WI38 (cell line): ENCODE data around the gene IGSF6.
"Not testable (repeated sequence)": the region's sequence is repeated elsewhere in the genome, so short reads cannot be mapped to it uniquely, and the experiment has no call there.

Source experiments
- H3K4me3 ChIP-seq: 2 replicates; pipeline ENCODE4 v1.5.1; 2011; ENCODE audit warnings: low read depth, mild to moderate bottlenecking, control low read depth, low read length
- TF ChIP-seq, protein P1 (sequence below): IDR thresholded peaks from 2 replicates; pipeline ENCODE4 v1.5.1; 2012; ENCODE audit warnings: low read depth, mild to moderate bottlenecking, control low read depth, low read length

IGSF6 gene

DNA sequence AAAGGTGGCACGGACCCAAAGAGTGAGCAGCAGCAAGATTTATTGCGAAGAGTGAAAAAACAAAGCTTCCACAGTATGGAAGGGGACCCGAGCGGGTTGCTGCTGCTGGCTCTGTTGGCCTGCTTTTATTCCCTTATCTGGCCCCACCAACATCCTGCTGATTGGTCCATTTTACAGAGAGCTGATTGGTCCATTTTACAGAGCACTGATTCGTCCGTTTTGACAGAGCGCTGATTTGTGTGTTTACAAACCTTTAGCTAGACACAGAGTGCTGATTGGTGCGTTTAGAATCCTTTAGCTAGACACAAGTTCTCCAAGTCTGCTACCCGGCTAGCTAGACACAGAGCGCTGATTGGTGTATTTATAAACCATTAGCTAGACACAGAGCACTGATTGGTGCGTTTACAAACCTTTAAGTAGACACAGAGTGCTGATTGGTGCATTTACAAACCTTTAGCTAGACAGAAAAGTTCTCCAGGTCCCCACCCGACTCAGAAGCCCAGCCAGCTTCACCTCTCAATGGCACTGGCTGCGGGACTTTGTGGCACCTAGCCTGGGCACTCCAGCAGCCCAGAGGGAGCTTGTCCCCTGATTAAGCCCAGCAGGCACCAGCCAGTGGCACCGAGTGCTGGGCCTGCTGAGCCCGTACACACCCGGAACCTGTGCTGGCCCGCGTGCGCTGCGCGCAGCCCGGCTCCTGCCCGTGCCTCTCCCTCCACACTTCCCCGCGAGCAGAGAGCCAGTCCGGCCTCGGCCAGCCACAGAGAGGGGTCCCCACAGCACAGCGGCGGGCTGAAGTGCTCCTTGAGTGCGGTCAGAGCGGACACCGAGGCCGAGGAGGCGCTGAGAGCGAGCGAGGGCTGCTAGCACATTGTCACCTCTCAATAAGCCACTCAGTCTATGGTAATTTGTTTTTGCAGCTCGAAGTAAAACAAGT, 15.1 kb downstream of the IGSF6 start:
- TF ChIP-seq, protein P1, sequence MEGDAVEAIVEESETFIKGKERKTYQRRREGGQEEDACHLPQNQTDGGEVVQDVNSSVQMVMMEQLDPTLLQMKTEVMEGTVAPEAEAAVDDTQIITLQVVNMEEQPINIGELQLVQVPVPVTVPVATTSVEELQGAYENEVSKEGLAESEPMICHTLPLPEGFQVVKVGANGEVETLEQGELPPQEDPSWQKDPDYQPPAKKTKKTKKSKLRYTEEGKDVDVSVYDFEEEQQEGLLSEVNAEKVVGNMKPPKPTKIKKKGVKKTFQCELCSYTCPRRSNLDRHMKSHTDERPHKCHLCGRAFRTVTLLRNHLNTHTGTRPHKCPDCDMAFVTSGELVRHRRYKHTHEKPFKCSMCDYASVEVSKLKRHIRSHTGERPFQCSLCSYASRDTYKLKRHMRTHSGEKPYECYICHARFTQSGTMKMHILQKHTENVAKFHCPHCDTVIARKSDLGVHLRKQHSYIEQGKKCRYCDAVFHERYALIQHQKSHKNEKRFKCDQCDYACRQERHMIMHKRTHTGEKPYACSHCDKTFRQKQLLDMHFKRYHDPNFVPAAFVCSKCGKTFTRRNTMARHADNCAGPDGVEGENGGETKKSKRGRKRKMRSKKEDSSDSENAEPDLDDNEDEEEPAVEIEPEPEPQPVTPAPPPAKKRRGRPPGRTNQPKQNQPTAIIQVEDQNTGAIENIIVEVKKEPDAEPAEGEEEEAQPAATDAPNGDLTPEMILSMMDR: no peak
- H3K4me3 ChIP-seq: no peak overlapping the region

DNA sequence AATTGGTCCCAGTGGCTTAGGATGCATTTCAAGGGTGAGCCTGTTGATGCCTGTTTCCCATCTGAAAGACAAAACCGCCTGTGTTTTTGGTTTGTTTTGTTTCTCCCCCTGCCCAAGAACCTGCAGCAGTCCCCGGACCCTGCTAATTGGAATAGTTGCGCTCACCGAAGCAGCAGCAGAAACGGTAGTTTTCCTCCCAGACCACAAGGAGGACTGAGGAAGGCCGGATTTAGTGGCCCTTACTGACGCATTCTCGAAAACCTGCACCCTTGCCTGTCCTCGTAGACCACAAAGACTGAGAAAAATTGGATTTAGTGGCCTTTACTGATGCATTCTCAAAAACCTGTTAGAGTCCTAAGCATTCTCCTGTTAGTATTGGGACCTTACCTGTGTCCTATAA, 16.7 kb downstream of the IGSF6 start:
- H3K4me3 ChIP-seq: not testable (repeated sequence)

DNA sequence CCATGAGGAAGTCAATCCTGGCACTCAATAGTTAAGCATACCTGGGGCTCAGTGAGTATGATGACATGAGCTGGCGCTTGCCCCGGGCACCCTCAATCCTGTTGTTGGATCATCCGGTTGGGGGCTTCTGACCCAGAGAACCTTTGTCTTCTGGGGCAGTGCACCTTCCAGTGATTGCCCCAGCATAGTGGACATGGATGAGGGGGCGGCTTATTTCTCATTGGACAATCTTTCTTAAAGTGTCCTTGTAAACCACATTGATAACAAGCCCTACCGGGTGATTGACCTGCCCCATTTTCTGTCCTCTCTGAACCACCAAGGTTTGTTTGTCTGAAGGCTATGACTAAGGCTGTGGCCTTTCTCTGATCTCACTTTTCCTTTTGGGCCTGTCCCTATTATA, 18.2 kb downstream of the IGSF6 start:
- TF ChIP-seq, protein P1: no peak
- no peak overlapping the region for H3K4me3 ChIP-seq

DNA sequence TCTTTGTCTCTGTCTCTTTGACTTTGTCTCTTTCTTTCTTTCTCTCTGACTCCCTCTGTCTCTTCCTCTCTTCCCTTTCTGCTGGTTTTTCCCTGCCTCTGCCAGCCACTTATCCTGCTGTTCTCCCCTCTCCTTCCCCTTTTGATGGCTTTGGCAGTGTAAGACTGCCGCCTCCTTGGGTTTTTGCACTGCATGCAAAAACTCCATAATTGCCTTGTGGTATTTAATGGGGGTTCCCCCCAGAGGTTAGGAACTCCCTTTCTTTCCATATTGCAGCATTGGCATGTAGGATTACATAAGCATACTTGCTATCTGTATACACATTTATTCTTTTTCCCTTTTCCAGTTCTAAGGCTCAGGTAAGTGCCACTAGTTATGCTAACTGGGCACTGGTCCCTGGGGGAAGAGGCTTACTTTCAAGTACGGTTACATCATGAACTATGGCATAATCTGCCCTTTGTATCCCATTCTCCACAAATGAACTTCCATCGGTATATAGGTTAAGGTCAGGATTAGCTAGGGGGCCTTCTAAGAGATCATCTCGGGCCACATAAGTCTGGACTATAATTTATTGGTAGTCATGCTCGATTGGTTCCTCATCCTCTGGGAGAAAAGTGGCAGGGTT, 20.3 kb downstream of the IGSF6 start:
- not testable (repeated sequence) for H3K4me3 ChIP-seq

DNA sequence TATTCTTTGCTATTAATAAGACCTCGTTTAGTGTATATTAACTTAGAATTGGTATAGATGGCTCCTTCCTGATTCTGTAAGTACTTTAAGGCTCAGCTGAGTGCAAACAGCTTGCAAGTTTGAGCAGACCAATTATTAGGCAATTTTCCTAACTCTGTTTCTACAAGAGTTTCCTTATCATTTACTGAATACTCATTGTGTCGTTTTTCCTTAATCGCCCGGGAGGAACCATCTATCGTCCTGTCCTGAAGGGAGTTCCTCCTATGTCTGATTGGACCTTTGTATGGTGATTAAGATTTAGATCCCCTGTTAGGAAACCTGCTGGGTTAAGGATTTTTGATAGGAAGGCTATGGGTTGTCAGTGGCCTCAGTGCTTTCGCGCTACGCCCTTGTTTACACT, 21.0 kb downstream of the IGSF6 start:
- H3K4me3 ChIP-seq: not testable (repeated sequence)

DNA sequence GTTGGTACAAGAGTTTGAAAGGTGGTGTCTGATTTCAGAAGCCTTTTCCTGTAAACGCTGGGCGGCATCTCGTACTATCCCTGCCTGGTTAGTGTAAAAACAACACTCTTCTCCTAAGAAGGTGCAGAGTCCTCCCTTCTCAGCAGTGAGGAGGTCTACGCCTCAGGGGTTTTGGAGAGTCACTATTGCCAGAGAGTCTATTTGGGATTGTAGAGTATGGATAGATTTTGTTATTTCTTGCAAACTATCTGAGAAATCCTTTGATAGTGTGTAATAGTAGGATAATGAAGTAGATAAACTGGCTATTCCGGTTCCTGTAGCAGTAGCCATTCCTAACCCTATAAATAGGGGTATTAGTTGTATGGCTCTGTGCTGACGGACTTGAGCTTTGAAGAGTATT, 21.5 kb downstream of the IGSF6 start:
- H3K4me3 ChIP-seq: not testable (repeated sequence)

DNA sequence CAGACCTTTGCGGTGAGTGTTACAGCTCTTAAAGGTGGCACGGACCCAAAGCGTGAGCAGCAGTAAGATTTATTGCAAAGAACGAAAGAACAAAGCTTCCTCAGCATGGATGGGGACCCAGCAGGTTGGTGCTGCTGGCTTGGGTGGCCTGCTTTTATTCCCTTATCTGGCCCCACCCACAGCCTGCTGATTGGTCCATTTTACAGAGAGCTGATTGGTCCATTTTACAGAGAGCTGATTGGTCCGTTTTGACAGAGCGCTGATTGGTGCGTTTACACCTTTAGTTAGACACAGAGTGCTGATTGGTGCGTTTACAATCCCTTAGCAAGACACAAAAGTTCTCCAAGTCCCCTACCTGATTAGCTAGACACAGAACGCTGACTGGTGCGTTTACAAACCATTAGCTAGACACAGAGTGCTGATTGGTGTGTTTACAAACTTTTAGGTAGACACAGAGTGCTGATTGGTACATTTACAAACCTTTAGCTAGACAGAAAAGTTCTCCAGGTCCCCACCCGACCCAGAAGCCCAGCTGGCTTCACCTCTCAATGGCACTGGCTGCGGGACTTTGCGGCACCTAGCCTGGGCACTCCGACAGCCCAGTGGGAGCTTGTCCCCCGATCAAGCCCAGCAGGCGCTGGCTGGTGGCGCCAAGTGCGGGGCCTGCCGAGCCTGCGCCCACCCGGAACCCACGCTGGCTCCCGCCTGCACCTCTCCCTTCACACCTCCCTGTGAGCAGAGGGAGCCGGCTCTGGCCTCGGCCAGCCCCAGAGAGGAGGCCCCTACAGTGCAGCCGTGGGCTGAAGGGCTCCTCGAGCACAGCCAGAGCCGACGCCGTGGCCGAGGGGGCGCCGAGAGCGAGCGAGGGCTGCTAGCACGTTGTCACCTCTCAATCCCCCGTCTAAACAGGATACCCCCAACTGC, 22.5 kb downstream of the IGSF6 start:
- H3K4me3 ChIP-seq: not testable (repeated sequence)

DNA sequence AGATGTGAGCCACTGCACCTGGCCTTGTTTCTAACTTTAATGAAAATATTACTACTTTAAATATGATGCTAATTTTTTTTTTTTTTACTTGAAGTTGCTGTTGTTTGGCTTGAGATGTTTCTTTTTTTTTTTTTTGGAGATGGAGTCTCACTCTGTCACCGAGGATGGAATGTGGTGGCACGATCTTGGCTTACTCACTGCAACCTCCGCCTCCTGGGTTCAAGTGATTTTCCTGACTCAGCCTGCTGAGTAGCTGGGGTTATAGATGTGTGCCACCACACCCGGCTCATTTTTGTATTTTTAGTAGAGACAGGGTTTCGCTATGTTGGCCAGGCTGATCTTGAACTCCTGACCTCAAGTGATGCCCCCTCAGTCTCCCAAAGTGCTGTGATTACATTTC, 23.6 kb downstream of the IGSF6 start:
- no peak overlapping the region for H3K4me3 ChIP-seq
- TF ChIP-seq, protein P1: no peak

DNA sequence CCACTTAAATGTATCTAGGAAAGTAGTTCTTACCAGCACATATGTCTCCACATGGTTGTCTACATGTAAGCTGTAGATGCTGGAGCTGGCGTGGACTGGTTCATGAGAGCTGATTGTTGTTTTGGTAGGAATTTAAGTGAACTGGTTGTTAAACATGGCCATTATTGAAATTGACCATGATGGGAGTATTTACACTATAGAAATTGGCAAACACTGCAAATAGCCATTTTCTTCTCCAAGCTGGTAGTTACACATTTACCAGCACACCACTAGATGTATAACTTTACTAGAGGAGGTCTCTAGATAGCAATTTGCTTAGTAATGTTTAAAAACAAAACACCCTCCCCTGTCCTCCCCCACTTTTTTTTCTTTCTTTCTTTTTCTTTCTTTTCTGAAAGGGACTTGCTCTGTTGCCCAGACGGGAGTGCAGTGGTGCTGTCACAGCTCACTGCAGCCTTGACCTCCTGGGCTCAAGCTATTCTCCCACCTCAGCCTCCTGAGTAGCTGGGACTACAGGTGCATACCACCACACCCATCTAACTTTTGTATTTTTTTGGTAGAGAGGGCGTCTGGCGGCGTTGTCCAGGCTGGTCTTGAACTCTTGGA, 24.2 kb downstream of the IGSF6 start:
- H3K4me3 ChIP-seq: no peak overlapping the region
- TF ChIP-seq, protein P1: no peak
